ENCODE measurements around the gene SCN1A. TPM values are rescaled to one million over a fixed set of nuclear protein-coding genes. Genes with fewer than 3 reads are reported as not detected.

SCN1A gene
- total RNA-seq, 1 donor from 2014 or later: not detected

DNA sequence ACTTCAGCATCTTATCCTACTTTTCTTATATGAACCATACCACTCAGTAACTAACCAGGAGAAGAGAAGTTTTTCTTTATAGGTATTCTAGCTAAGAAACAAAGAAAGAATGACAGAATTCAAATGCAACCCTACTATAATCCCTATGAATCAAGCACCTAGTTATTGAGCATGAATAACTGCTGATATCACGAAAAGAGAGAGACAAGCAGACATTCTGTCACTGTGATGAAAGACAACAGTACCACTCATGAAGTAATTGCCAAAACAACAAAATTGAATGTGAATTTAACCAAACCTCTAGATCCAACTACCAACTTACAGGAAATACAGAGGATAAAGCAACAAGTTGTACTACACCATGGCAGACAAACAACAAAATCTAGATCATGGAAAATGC lies 189.6 kb downstream of the SCN1A start:
- TF ChIP-seq, protein P1, sequence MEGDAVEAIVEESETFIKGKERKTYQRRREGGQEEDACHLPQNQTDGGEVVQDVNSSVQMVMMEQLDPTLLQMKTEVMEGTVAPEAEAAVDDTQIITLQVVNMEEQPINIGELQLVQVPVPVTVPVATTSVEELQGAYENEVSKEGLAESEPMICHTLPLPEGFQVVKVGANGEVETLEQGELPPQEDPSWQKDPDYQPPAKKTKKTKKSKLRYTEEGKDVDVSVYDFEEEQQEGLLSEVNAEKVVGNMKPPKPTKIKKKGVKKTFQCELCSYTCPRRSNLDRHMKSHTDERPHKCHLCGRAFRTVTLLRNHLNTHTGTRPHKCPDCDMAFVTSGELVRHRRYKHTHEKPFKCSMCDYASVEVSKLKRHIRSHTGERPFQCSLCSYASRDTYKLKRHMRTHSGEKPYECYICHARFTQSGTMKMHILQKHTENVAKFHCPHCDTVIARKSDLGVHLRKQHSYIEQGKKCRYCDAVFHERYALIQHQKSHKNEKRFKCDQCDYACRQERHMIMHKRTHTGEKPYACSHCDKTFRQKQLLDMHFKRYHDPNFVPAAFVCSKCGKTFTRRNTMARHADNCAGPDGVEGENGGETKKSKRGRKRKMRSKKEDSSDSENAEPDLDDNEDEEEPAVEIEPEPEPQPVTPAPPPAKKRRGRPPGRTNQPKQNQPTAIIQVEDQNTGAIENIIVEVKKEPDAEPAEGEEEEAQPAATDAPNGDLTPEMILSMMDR (conservative IDR thresholded peaks at IDR 0.05; ENCODE audit: low read depth, low read length): no peak
- DNase-seq (ENCODE audit: low read depth): no peak
- H3K4me3 ChIP-seq (ENCODE audit: low read depth, low read length): no peak overlapping the region

Other genes with a start within 250 kb of the SCN1A start
- gene TTC21B, start 174.2 kb downstream of the SCN1A start, total RNA-seq: 8.3 and 9.1 TPM in 2 replicates
- 0.87 and 2.1 TPM in 2 replicates for gene SCN9A, start 247.9 kb upstream of the SCN1A start, total RNA-seq